Measurements from ENCODE around the gene PLCG2. TPM values are rescaled to one million over a fixed set of nuclear protein-coding genes. Genes with fewer than 3 reads are reported as not detected.

The PLCG2 gene
- total RNA-seq, 1 experiment from 2014 or later = 3.5 TPM

DNA sequence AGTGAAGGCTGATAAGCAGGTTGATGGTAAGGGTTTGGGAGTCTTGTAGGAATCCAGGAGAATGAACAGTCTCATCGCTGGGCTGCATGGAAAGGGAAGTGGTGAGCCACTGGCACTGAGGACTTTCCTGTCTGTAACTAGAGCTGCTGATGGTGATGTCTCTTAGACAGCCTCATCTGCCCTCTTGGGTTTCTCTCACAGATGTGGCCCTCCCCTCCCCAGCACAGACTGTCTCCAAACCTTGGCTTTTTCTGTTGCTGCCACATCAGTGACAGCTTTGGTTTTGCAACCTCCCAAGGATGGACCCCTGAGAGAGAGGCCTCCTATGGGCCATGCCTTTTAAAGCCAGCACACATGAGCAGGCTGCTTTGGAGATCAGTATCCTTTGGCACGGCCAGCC is 16.9 kb downstream of the PLCG2 start:
- Histone ChIP-seq H4K20me1 (ENCODE audit: low read length) (no peaks in the 10 kb centered on the region), H3K9me2 (replicated peaks; ENCODE audit: low read length) (no peaks in the 10 kb centered on the region), H3K4me3 (ENCODE audit: low read length) (no peak overlapping the region), H3K4me2 (ENCODE audit: low read length) (no peak overlapping the region), H3K79me2 (ENCODE audit: low read length) (no peaks in the 10 kb centered on the region), H3K4me1 (ENCODE audit: insufficient read depth, low read length) (no peaks in the 10 kb centered on the region), H3K9ac (ENCODE audit: low read length) (no peak overlapping the region), H3K9me3 (ENCODE audit: low read length) (no peaks in the 10 kb centered on the region), H3K36me3 (ENCODE audit: low read depth, low read length) (no peaks in the 10 kb centered on the region), H3K27ac (ENCODE audit: low read length) (no peak overlapping the region), H2AFZ (ENCODE audit: low read length) (no peak overlapping the region), H3K27me3 (ENCODE audit: low read length) (no peaks in the 10 kb centered on the region), H3F3A (ENCODE audit: low read length, unreplicated experiment) (no peaks in the 10 kb centered on the region)
- no TSS peak for BruUV-seq (replicated peaks)
- ChIA-PET POLR2A (ENCODE audit: unreplicated experiment) (no interaction called here), CTCF (no interaction called here)
- TF ChIP-seq EZH2phosphoT487 (IDR thresholded peaks at IDR 0.05; ENCODE audit: borderline replicate concordance, low read length) (no peak), EZH2 (IDR thresholded peaks at IDR 0.05; ENCODE audit: low read length, unreplicated experiment) (no peak)
- TF ChIP-seq, protein P1, sequence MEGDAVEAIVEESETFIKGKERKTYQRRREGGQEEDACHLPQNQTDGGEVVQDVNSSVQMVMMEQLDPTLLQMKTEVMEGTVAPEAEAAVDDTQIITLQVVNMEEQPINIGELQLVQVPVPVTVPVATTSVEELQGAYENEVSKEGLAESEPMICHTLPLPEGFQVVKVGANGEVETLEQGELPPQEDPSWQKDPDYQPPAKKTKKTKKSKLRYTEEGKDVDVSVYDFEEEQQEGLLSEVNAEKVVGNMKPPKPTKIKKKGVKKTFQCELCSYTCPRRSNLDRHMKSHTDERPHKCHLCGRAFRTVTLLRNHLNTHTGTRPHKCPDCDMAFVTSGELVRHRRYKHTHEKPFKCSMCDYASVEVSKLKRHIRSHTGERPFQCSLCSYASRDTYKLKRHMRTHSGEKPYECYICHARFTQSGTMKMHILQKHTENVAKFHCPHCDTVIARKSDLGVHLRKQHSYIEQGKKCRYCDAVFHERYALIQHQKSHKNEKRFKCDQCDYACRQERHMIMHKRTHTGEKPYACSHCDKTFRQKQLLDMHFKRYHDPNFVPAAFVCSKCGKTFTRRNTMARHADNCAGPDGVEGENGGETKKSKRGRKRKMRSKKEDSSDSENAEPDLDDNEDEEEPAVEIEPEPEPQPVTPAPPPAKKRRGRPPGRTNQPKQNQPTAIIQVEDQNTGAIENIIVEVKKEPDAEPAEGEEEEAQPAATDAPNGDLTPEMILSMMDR (conservative IDR thresholded peaks at IDR 0.05; ENCODE audit: low read depth, low read length) = no peak
- intact Hi-C loops (cut with micrococcal nuclease) = no loop called here
- DNase-seq (no peak), ATAC-seq (no peak)

GRCh38 chr16:81796583-81797346 is 17.7 kb downstream of the PLCG2 start:
- Histone ChIP-seq H3K27me3 (ENCODE audit: low read length) (no peaks in the 10 kb centered on the region), H3K27ac (ENCODE audit: low read length) (no peak overlapping the region), H3K4me1 (ENCODE audit: insufficient read depth, low read length) (no peaks in the 10 kb centered on the region), H3K9me2 (replicated peaks; ENCODE audit: low read length) (no peaks in the 10 kb centered on the region), H3K9ac (ENCODE audit: low read length) (no peak overlapping the region), H3K4me3 (ENCODE audit: low read length) (no peak overlapping the region), H4K20me1 (ENCODE audit: low read length) (no peaks in the 10 kb centered on the region), H3K9me3 (ENCODE audit: low read length) (no peaks in the 10 kb centered on the region), H3K79me2 (ENCODE audit: low read length) (no peaks in the 10 kb centered on the region), H3K36me3 (ENCODE audit: low read depth, low read length) (no peaks in the 10 kb centered on the region), H2AFZ (ENCODE audit: low read length) (no peak overlapping the region), H3F3A (ENCODE audit: low read length, unreplicated experiment) (no peaks in the 10 kb centered on the region), H3K4me2 (ENCODE audit: low read length) (no peak overlapping the region)
- no TSS peak for BruUV-seq (replicated peaks)
- CTCF ChIA-PET = no interaction called here
- DNase-seq = no peak
- POLR2A ChIA-PET (ENCODE audit: unreplicated experiment) = no interaction called here
- TF ChIP-seq, protein P1 (conservative IDR thresholded peaks at IDR 0.05; ENCODE audit: low read depth, low read length) = no peak
- TF ChIP-seq EZH2phosphoT487 (IDR thresholded peaks at IDR 0.05; ENCODE audit: borderline replicate concordance, low read length) = no peak
- no peak for TF ChIP-seq EZH2 (IDR thresholded peaks at IDR 0.05; ENCODE audit: low read length, unreplicated experiment)
- intact Hi-C loops (cut with micrococcal nuclease) = no loop called here
- no peak for ATAC-seq

GRCh38 chr16:81797443-81797842 is 18.4 kb downstream of the PLCG2 start:
- no peaks in the 10 kb centered on the region for H3F3A ChIP-seq (ENCODE audit: low read length, unreplicated experiment)
- H3K27me3 ChIP-seq (ENCODE audit: low read length) = no peaks in the 10 kb centered on the region
- no peak overlapping the region for H3K27ac ChIP-seq (ENCODE audit: low read length)
- H3K4me3 ChIP-seq (ENCODE audit: low read length) = no peak overlapping the region
- ATAC-seq = no peak
- ChIA-PET POLR2A (ENCODE audit: unreplicated experiment) (no interaction called here), CTCF (no interaction called here)
- no peak overlapping the region for H3K4me2 ChIP-seq (ENCODE audit: low read length)
- no peak overlapping the region for H2AFZ ChIP-seq (ENCODE audit: low read length)
- H3K79me2 ChIP-seq (ENCODE audit: low read length) = no peaks in the 10 kb centered on the region
- BruUV-seq (replicated peaks) = no TSS peak
- no peak overlapping the region for H3K9ac ChIP-seq (ENCODE audit: low read length)
- H3K9me2 ChIP-seq (replicated peaks; ENCODE audit: low read length) = no peaks in the 10 kb centered on the region
- TF ChIP-seq EZH2 (IDR thresholded peaks at IDR 0.05; ENCODE audit: low read length, unreplicated experiment) = no peak
- no peak for TF ChIP-seq EZH2phosphoT487 (IDR thresholded peaks at IDR 0.05; ENCODE audit: borderline replicate concordance, low read length)
- TF ChIP-seq, protein P1 (conservative IDR thresholded peaks at IDR 0.05; ENCODE audit: low read depth, low read length) = no peak
- H3K36me3 ChIP-seq (ENCODE audit: low read depth, low read length) = no peaks in the 10 kb centered on the region
- no peaks in the 10 kb centered on the region for H3K4me1 ChIP-seq (ENCODE audit: insufficient read depth, low read length)
- intact Hi-C loops (cut with micrococcal nuclease) = no loop called here
- no peak for DNase-seq
- H4K20me1 ChIP-seq (ENCODE audit: low read length) = no peaks in the 10 kb centered on the region
- H3K9me3 ChIP-seq (ENCODE audit: low read length) = no peaks in the 10 kb centered on the region
